Myocyte (in vitro differentiated cells): ENCODE results near the gene HCRTR1. TPM values are rescaled to one million over a fixed set of nuclear protein-coding genes. Genes with fewer than 3 reads are reported as not detected.
"Not testable (repeated sequence)": the region's sequence is repeated elsewhere in the genome, so short reads cannot be mapped to it uniquely, and the experiment has no call there.

ENCODE experiments used
- DNase-seq: peaks from one replicate; pipeline ENCODE4 v3.0.0-alpha.2; 2012; ENCODE audit warnings: low read depth
- total RNA-seq: library from RNA; depleted of rRNA; stranded (reverse); fragments of >200 nt; gene quantifications from 2 replicates; pipeline ENCODE4 v1.2.3, GENCODE V29; 2014

The HCRTR1 gene
- total RNA-seq, 1 donor from 2014 or later: not detected

- DNase-seq: no peak
These were observed 35.4 kb upstream of the HCRTR1 start for GRCh38 chr1:31581821-31582810.

- DNase-seq: peak; percentile 51
These were observed 34.2 kb upstream of the HCRTR1 start for GRCh38 chr1:31583082-31583994.

GRCh38 chr1:31583995-31584868, 33.3 kb upstream of the HCRTR1 start:
- peak; percentile 81 for DNase-seq

DNA sequence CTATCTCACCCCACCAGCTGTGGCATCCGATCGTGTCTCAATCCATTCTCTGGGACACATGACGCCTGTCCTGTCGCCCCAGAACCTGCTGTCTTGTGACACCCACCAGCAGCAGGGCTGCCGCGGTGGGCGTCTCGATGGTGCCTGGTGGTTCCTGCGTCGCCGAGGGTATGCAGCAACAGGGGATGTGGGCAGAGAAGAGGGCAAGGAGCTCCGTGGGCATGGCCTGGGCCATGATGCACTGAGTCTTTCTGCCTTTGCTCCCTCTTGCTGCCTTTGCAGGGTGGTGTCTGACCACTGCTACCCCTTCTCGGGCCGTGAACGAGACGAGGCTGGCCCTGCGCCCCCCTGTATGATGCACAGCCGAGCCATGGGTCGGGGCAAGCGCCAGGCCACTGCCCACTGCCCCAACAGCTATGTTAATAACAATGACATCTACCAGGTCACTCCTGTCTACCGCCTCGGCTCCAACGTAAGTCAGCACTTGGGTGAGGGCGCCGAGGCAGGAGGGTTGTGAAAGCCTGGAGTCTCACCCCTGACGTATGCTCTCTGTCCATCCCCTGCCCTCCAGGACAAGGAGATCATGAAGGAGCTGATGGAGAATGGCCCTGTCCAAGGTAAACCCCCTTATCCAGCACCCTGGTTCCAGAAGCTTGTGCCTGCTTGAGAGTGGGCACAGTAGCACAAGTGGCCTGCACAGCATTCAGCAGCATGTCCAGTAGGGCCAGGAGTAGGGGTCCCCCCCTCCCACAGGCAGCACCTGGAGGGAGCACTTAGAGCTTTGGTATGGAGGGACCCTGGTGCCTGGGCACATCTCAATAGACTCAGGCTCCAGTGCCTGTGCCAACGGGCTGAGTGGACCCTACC, 32.4 kb upstream of the HCRTR1 start:
- DNase-seq: no peak

DNA sequence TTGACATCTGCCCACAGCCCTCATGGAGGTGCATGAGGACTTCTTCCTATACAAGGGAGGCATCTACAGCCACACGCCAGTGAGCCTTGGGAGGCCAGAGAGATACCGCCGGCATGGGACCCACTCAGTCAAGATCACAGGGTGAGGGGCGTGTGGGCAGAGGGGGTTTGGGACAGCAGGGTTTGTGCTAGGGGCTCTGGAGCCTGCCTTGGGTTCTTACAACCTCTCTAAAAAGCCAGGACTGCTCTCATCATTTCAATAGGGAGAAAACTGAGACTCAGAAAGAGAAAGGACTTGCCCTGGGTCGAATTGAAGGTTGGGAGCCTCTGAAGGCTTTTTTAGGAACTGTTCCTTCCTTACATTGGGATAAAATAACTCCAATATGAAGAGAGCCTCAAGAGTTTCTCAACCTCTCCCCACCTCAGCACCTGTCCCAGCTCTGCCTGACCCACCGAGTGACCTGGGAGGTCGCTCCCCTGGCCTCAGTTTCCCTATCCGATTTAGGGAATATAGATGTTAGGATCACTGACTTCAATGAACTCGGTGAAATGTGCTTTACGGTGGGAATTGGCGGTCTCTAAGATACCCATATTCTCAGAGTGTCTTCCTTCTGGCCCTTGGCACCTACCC, 31.6 kb upstream of the HCRTR1 start:
- no peak for DNase-seq

GRCh38 chr1:31586376-31587327, 30.8 kb upstream of the HCRTR1 start:
- no peak for DNase-seq

DNA sequence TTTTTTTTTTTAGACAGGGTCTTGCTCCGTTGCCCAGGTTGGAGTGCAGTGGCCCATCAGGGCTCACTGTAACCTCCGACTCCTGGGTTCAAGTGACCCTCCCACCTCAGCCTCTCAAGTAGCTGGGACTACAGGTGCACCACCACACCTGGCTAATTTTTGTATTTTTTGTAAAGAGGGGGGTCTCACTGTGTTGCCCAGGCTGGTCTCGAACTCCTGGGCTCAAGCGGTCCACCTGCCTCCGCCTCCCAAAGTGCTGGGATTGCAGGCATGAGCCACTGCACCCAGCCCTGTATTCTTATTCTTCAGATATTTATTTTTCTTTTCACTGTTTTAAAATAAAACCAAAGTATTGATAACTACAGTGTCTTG, 30.2 kb upstream of the HCRTR1 start:
- DNase-seq: not testable (repeated sequence)

GRCh38 chr1:31587720-31588423, 29.6 kb upstream of the HCRTR1 start:
- peak; percentile 64 for DNase-seq

DNA sequence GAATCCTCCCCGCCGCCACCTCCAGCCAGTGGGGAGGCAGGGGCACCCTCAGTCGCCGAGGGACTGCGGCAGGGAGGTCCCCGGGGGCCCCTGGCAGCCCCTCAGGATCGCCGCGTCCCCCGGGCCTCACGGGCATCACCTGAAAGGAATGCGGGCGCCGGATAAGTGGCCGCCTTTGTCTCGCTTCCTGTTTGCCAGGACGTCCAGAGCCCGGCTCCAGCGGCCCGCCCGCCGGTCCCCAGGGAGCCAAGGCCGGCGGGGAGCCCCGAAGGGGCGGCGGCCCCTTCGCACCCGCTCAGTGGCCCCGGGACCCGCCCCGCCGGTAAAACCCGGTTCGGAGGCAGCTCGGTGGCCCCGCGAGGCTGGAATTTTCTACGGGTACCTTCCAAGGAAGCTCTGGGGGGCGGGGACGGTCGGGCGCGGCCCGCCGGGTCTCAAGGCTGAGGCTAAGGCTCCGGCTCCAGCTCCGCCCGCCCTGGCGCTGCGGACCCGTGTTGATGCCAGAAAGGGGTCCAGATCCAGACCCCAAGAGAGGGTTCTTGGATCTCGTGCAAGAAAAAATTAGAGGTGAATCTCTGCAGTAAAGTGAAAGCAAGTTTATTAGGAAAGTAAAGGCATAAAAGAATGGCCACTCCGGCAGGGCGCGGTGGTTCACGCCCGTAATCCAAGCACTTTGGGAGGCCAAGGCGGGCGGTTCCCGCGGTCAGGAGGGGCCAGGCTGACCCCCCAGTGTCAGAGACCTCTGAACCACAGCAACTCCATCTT, 28.6 kb upstream of the HCRTR1 start:
- DNase-seq: no peak

- DNase-seq: peak; percentile 86
These were observed 25.9 kb upstream of the HCRTR1 start for GRCh38 chr1:31591425-31592093.

DNA sequence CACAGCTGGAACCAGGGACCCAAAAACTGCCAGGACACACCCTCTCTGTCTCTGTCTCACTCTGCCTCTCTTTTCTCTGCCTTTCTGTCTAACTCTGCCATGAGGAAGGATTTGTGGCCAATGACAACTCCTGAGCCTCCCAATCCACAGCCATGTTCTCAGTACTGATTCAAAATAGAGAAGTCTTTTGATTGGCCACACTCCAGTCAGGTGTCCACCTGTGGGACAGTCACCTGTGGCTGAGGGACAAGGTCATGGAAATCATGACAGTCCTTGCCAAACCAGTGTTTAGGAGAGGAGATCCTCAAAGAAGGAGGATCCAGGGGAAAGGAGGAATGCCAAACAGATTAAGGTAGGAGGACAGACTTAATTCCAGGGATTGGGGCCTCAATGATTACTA, 25.4 kb upstream of the HCRTR1 start:
- DNase-seq: no peak

- DNase-seq: no peak
These were observed 24.3 kb upstream of the HCRTR1 start for GRCh38 chr1:31593136-31593665.

DNA sequence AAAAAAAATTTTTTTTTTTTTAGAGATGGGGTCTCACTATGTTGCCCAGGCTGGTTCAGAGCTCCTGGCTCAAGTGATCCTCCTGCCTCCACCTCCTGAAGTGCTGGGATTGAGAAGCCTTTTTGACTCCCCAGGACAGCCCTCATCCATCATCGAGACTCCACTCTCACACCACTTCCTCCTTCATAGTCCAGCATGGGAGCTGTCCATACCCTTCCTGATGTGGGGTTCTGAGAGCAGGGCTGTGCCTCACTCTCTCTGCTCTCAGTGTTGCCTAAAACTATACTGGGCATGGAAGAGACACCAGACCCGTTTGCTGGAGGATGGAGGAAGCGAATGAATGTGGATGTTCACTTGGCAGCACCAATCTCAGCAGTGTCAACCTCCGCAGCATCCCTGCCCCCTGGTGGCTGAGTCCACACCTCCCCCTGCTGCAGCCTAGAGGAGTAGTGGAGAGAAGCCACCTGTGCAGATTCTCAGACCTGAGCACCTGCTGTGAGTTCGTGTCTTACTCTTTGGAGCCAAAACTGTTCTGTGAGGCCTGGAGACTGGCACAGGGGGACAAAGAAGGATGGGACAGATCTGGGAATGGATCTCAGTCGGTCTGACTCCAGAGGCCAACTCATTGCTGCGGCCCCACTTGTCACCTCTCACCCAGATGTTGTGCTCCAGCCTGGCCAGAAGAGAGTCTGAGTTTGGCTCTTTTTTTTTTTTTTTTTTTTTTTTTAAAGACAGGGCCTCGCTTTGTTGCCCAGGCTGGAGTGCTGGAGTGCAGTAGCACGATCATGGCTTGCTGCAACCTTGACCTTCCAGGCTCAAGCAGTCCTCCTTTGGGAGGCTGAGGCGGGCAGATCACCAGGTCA, 23.5 kb upstream of the HCRTR1 start:
- DNase-seq: peak; percentile 78

DNA sequence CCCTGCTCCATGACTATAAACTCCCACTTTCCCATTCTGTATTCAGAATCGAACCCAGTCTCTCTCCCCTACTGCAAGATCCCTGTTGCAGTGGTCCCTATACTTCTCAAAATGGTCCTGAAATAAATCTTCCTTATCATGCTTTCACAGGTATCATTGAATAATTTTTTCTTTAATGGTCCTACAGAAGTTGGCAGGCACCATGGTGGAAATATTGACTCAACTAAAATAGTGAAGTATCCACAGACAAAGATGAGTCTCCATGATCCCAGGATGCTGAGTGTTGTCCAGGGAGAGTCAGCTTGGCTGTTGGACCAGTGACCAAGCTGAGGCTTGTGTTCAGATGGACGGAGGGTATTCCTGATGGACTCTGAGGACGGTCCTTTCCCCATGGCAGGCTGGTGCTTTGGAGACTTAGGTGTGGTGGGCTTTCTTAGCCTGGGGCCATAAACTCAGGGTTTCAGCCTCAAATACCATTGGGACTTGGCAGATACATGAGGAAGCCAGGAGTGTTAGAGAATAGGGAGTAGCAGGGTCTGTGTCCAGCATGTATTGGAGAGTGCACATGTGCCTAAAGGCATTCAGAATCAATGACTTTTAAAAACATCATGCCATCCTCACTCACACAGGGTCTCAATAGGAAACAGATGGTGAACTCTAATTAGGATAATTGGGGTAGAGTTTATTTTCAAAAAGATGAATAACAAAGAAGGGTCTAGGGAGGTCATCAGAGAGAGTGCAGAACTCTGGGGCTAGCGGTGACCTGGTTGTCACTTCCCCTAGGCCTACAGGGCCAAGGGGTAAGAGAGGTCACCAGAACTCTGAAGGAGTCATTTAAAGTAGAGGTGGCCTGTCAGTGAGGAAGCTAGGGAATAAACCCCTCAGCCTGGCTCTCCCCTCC, 21.4 kb upstream of the HCRTR1 start:
- no peak for DNase-seq
